Measurements from ENCODE around the gene GSDMA.

The GSDMA gene

DNA sequence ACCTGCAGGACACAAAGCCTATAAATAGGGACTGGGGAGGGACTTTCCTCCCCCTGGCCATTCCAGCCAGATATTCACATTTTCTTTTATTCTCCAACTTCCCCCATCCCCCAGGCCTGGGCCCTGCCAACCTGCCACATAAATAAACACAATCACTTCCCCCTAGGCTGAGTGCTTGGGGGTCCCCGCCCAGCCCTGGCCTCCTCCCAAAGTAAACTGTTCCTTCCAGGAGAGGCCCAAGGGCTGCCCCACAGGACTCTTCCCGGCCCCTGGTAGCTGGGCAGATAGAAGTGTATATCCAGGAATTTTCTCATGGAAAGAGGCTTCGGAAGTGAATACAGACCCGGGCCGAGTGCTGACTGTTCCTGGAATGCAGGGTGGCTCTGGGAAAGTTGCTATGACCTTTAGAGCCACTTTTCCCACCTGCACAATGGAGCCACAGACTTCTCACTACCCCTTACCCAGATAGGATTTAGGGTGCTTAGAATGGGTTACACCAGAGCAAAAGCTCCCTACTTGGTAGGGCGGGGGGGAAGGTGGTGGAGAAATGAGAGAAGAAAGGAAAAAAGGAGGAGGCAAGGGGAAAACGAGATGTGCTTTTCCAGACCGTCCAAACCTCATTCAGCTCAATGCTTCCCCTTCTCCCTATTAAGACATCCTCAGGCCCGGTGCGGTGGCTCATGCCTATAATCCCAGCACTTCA, 60.9 kb downstream of the GSDMA start:
- DNase-seq, result no peak

DNA sequence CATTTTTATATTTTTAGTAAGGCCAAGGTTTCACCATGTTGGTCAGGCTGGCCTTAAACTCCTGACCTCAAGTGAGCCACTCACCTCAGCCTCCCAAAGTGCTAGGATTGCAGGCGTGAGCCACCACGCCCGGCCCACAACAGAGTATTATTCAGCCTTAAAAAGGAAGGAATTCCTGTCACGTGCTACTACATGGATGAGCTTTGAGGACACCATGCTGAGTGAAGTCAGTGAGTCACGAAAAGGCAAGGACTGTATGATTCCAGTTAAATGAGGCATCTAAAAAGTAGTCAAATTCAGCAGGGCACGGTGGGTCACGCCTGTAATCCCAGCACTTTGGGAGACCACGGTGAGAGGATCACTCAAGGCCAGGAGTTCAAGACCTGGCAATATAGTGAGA, 62.1 kb downstream of the GSDMA start:
- no peak for DNase-seq

DNA sequence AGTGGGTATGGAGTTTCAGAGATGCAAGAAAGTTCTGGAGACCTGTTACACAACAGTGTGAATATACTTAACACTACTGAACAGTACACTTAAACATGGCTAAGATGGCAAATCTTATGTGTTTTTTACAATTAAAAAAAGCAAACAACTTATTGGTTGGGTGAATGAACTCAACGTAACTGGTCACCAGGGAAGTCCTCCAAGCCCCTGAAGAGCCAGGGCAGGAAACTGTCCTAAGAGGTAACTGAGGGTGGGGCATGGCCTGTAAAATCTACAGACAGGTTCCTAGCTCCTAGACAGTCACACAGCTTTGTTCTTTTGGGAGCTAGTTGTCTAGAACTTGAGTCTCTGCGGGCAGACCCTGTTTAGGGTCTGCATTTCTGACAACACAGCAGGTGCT, 62.8 kb downstream of the GSDMA start:
- DNase-seq, result no peak

DNA sequence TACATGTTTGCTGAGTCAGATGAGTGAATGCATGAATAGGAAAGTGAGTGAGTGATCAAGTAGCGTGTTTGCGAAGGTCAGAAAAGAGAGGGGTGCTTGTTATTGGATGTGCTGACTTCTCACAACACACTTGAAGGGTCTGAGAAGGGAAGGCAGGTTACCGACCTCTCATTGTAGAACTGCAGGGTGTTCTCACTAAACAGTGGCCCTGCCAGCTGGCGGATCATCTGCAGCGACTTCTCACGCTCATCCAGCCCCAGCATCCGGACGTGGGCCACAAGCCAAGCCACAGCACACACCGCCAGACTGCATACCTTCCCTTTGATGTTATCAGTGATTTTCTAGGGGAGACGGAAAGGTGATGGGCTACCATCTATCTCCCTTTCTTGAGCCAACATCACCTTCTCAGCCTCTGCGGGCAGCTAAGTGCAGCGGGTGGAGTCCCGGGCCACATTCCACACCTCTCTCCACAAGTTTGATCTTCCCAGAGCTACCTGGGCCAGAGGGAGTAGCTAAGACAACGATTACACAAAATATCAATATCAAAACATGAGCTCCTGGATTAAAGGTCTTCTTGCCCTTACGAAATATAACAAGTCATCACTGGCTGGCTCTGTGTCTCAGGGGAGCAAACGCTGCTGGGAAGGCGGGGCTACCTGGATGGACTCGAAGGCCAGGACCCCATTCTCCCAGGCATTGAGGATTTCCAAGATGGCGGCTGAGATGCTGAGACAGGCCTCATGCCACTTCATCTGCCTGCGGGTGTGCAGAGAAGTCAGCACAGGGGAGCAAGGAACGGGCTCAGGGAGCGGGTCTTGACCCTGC, 63.4 kb downstream of the GSDMA start:
- peak; percentile 51 for DNase-seq

DNA sequence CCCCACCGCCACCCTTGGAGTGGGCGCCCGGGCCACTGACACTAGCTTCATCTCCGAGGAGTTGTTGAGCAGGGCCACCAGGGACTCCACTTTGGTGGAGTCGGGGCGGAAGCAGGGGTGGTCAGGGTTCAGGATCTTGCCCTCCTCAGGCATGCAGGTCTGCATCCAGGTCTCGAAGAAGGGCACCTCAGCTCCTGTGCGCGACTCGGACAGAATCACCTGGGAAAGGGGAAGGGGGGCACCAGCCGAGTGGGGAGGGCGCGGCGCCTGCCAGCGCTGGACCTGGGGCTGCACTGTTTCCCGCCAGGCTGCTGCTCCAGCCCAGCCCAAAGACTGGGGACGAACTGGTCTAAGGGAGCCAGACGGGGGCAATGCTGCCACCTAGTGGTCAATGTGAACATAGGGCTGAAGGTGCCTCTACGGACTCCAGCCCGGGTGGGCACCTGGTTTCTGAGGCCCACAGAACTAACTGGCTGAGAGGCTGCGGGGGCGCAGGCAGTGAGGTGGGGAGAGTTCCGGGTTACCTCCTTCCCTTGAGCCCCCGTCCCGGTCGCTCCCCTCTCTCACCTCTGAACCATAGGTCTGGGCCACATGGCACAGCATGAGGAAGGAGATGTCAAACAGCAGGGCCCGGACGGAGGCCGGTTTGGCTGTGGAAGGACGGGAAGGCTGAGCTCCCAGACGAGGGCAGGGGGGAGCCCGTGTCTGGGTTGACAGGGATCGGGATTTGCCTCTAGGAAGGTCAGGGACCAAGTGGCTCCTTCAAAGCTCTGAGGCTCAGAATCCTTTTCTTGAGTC, 64.2 kb downstream of the GSDMA start:
- DNase-seq, result peak; percentile 80
